Heart left ventricle (tissue), 16 donors: Measurements from ENCODE around the gene HSPA12A. TPM values are rescaled to one million over a fixed set of nuclear protein-coding genes. Genes with fewer than 3 reads are reported as not detected.

Source experiments
- ATAC-seq, 4 donors: fragments of 200-7000 bp; cut with Tn5 transposase; one replicate each; pipeline ENCODE4 v1.9.1; 2020 to 2022; ENCODE audit warnings: moderate library complexity in 4 of 4, mild to moderate bottlenecking in 3 of 4, moderate number of reproducible peaks in 1 of 4
- DNase-seq, 5 donors: peaks; one replicate each; pipeline ENCODE4 v3.0.0-alpha.2; 2020
- H3K27ac ChIP-seq, 12 donors: fragments of 200-600 bp; sonication (generic) in 4 of 12; one replicate each; pipeline versions ENCODE4 v1.5.0 to v1.8.0; 2016 to 2022; ENCODE audit warnings: mild to moderate bottlenecking in 2 of 12
- H3K27me3 ChIP-seq, 9 donors: fragments of 200-600 bp; sonication (generic) in 2 of 9; one replicate each; pipeline versions ENCODE4 v1.5.1 to v1.8.0; 2016 to 2022; ENCODE audit warnings: mild to moderate bottlenecking in 3 of 9
- H3K36me3 ChIP-seq, 9 donors: fragments of 200-600 bp; sonication (generic) in 2 of 9; one replicate each; pipeline versions ENCODE4 v1.5.0 to v1.8.0; 2018 to 2022; ENCODE audit warnings: mild to moderate bottlenecking in 2 of 9
- H3K4me1 ChIP-seq, 12 donors: fragments of 200-600 bp; sonication (generic) in 4 of 12; one replicate each; pipeline versions ENCODE4 v1.5.0 to v1.8.0; 2016 to 2022; ENCODE audit warnings: mild to moderate bottlenecking in 3 of 12
- H3K4me3 ChIP-seq, 12 donors: fragments of 200-600 bp; sonication (generic) in 4 of 12; one replicate each; pipeline versions ENCODE4 v1.5.0 to v1.8.0; 2017 to 2022; ENCODE audit warnings: mild to moderate bottlenecking in 9 of 12, moderate library complexity in 4 of 12
- H3K9me3 ChIP-seq, 12 donors: fragments of 200-600 bp; sonication (generic) in 4 of 12; one replicate each; pipeline versions ENCODE4 v1.5.0 to v1.8.0; 2016 to 2022; ENCODE audit warnings: mild to moderate bottlenecking in 1 of 12
- CTCF ChIP-seq, 12 donors: fragments of 200-600 bp; sonication (generic) in 4 of 12; IDR thresholded peaks; one replicate each; pipeline versions ENCODE4 v1.5.0 to v1.8.0; 2018 to 2022; ENCODE audit warnings: antibody characterized with exemption in 12 of 12, mild to moderate bottlenecking in 5 of 12
- POLR2A ChIP-seq, 2 donors: fragments of 450-650 bp; IDR thresholded peaks; one replicate each; pipeline ENCODE4 v1.6.1; 2017; ENCODE audit warnings: antibody characterized with exemption in 2 of 2, mild to moderate bottlenecking in 2 of 2, moderate library complexity in 2 of 2
- WGBS, 4 donors: extraction: QIAGEN DNeasy Blood & Tissue Kit in 2 of 4; methylation state at CpG; one replicate each; pipeline versions ENCODE4 v1.1.5 to v1.1.7; 2013 to 2018; 5-methylcytosine and 5-hydroxymethylcytosine counted together
- intact Hi-C, 10 donors: fragments of 100-400 bp; cut with DNase I; formaldehyde crosslinking; loops; one replicate each; pipeline versions ENCODE4 v1.11.1 to v1.14.2; 2022
- polyA plus RNA-seq, 2 donors: library from polyadenylated mRNA; stranded (reverse); fragments of 200-250 nt; gene quantifications; one replicate each; pipeline ENCODE4 v1.2.3, GENCODE V29; 2013
- total RNA-seq, 9 donors: library from RNA; depleted of rRNA in 2 of 9; stranded (reverse); fragments of >200 nt in 2 of 9; fragmentation: NEBNext Ultra II Directional in 3 of 9; extraction: Animal tissue kit (Norgen Biotek cat#: 25700) in 3 of 9; gene quantifications; one replicate each; pipeline versions ENCODE4 v1.1.0 to v1.2.4, GENCODE V29; 2016 to 2023
- donor health status: ischemic (EF 13 %, LVEDD 7.1; RV severe dilation, severe dysfunction).
- donor health status: healthy with polysubstance abuse.
- donor health status: DM: no; HTN: yes; CAD: no.
- donor health status: DM: no; HTN: no; CAD: no.
- donor health status: ischemic (EF 25% LVEDD 6.9; RV normal size, moderate dysfunction).
- donor health status: ischemic (EF 25% LVEDD 5.7; RV mildly dilated, moderate dysfunction).
- donor health status: healthy.
- donor health status: DM: yes; HTN: yes; CAD: no.
- donor health status: ischemic (EF 35%, LVEDD 5.7; RV mildly dilated, moderate dysfunction).
- donor health status: nonischemic (EF 11% LVEDD 7.7; RV severe dilation, severe dysfunction).
- donor health status: DM: yes; HTN: yes; CAD: no.
- donor health status: PGD.
- donor health status: ischemic (EF 29% LVEDD 5.4; RV normal size, mild dysfunction).
- donor health status: nonischemic (EF 23%, LVEDD 6.1; RV moderate dilation, normal function).

HSPA12A gene
- total and polyA plus RNA-seq, 11 donors: 4.7 to 17.0 (median 13.5) TPM

- no peak for DNase-seq
- no peak overlapping the region for H3K27ac ChIP-seq
- 87 to 100% (median 89%) methylated on average over 3 to 5 of the region's 5 CpGs for WGBS, 4 donors
- H3K9me3 ChIP-seq: peaks cover 0 to 5% (median 0%) of the 10 kb centered on the region in 12 donors
- peaks cover 0 to 7% (median 0%) of the 10 kb centered on the region in 12 donors for H3K4me1 ChIP-seq
- ATAC-seq: no peak
- TF ChIP-seq POLR2A (IDR thresholded peaks at IDR 0.05): no peak
- no peak for TF ChIP-seq CTCF (IDR thresholded peaks at IDR 0.05)
- peaks cover 0 to 14% (median 7%) of the 10 kb centered on the region in 9 donors for H3K27me3 ChIP-seq
- H3K4me3 ChIP-seq: no peak overlapping the region
- intact Hi-C loops: no loop called here
- peaks cover 0 to 19% (median 4%) of the 10 kb centered on the region in 9 donors for H3K36me3 ChIP-seq
Measured at GRCh38 chr10:116669080-116669479, 73.3 kb downstream of the HSPA12A start.

- intact Hi-C loops: no loop called here
Measured at GRCh38 chr10:116668446-116668845, 73.9 kb downstream of the HSPA12A start.

DNA sequence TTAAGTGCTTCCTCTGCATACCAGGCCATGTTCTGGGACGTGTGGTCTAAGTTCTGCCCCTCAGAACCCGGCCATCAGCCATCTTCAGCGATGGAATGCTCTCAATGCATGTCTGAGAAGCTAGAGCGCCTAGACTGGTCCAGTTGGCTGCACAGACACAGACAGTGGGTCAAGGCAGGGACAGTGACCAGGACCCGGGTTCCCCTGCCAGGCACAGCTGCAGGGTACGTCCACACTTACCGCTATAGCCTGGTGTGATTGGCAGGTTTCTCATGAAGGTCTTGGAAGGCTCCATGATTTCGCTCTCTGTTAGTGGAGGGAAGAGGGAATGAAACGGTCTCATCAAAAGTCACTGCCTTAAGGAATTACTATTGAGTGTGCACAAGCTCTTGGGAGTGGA is 74.3 kb downstream of the HSPA12A start:
- H3K36me3 ChIP-seq: peaks cover 0 to 9% (median 0%) of the 10 kb centered on the region in 9 donors
- TF ChIP-seq POLR2A (IDR thresholded peaks at IDR 0.05) (no peak), CTCF (IDR thresholded peaks at IDR 0.05) (no peak)
- DNase-seq (no peak), ATAC-seq (no peak)
- no peak overlapping the region for H3K4me3 ChIP-seq
- H3K4me1 ChIP-seq: peaks cover 0 to 7% (median 0%) of the 10 kb centered on the region in 12 donors
- peaks cover 0 to 5% (median 0%) of the 10 kb centered on the region in 12 donors for H3K9me3 ChIP-seq
- WGBS, 4 donors: 91 to 96% (median 92%) methylated on average over 9 of the region's 9 CpGs
- intact Hi-C loops: no loop called here
- peaks cover 0 to 14% (median 7%) of the 10 kb centered on the region in 9 donors for H3K27me3 ChIP-seq
- no peak overlapping the region for H3K27ac ChIP-seq

More at GRCh38 chr10:116668446-116668845, 73.9 kb downstream of the HSPA12A start:
- peaks cover 0 to 12% (median 4%) of the 10 kb centered on the region in 9 donors for H3K36me3 ChIP-seq
- no peak overlapping the region for H3K4me3 ChIP-seq
- DNase-seq: no peak
- H3K4me1 ChIP-seq: peaks cover 0 to 7% (median 0%) of the 10 kb centered on the region in 12 donors
- no peak overlapping the region for H3K27ac ChIP-seq
- WGBS, 4 donors: 94 to 97% (median 95%) methylated on average over 2 of the region's 2 CpGs
- H3K9me3 ChIP-seq: peaks cover 0 to 5% (median 0%) of the 10 kb centered on the region in 12 donors
- ATAC-seq: no peak
- TF ChIP-seq CTCF (IDR thresholded peaks at IDR 0.05): no peak
- TF ChIP-seq POLR2A (IDR thresholded peaks at IDR 0.05): no peak
- H3K27me3 ChIP-seq: peaks cover 0 to 14% (median 7%) of the 10 kb centered on the region in 9 donors

DNA sequence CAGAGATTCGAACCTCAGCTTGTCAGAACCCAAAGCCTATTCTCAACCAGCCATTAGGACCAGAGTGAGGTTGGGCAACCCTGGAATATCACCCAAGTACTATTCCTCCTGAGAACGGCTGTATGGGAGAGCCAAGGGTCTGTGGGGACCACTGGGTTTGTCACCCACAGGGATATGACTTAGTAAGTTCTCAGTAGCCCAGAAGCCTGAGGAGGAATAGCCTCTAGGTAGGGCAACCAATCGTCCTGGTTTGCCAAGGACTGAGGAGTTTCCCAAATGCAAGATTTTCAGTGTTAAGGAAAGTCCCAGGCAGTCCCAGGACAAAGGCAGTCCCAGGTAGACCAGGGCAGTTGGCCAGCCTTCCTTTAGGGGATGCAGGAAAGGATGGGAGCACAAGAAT is 74.9 kb downstream of the HSPA12A start:
- ATAC-seq: no peak
- TF ChIP-seq POLR2A (IDR thresholded peaks at IDR 0.05) (no peak), CTCF (IDR thresholded peaks at IDR 0.05) (no peak)
- no peak for DNase-seq
- Histone ChIP-seq H3K4me3 (no peak overlapping the region), H3K36me3 (peaks cover 0 to 6% (median 0%) of the 10 kb centered on the region in 9 donors), H3K27ac (no peak overlapping the region), H3K9me3 (peaks cover 0 to 5% (median 0%) of the 10 kb centered on the region in 12 donors), H3K4me1 (peaks cover 0 to 7% (median 0%) of the 10 kb centered on the region in 12 donors), H3K27me3 (peaks cover 0 to 16% (median 7%) of the 10 kb centered on the region in 9 donors)
- intact Hi-C loops: no loop called here
- 87 to 94% (median 90%) methylated on average over 2 to 3 of the region's 3 CpGs for WGBS, 4 donors
